ENCODE results near the gene HBD. TPM values are rescaled to one million over a fixed set of nuclear protein-coding genes. Genes with fewer than 3 reads are reported as not detected.

Gene HBD
- total RNA-seq, 1 experiment from 2014 or later: not detected

DNA sequence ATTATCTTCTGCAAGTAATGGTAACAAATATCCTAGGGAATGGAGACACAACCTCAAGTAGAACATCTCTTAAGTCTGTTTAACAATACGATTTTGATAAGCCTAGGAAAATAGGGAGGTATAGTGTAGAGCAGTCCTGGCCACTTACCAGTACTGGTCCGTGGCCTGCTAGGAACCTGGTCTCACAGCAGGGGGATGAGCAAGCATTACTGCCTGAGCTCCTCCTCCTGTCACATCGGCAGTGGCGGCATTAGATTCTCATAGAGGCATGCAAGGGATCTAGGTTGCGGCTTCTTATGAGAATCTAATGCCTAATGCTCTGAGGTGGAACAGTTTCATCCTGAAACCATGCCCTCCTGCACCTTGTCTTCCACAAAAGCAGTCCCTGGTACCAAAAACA lies 38.2 kb downstream of the HBD start:
- Histone ChIP-seq H3K4me1 (replicated peaks; ENCODE audit: insufficient read depth) (no peaks in the 10 kb centered on the region), H3K4me3 (no peak overlapping the region), H3K4me2 (no peak overlapping the region), H3K36me3 (ENCODE audit: low read depth) (no peaks in the 10 kb centered on the region), H3K27me3 (ENCODE audit: insufficient read depth, low read depth) (no peaks in the 10 kb centered on the region), H4K20me1 (ENCODE audit: insufficient read depth) (no peaks in the 10 kb centered on the region), H3K79me2 (ENCODE audit: low read depth) (no peaks in the 10 kb centered on the region), H3K9me3 (ENCODE audit: insufficient read depth, low read depth) (no peaks in the 10 kb centered on the region), H3F3A (ENCODE audit: insufficient read depth, low read depth) (no peaks in the 10 kb centered on the region), H3K27ac (no peak overlapping the region), H3K9me2 (ENCODE audit: insufficient read depth) (no peaks in the 10 kb centered on the region), H2AFZ (no peak overlapping the region)
- POLR2A ChIA-PET (ENCODE audit: unreplicated experiment): no interaction called here
- no peak for DNase-seq
- TF ChIP-seq, protein P1, sequence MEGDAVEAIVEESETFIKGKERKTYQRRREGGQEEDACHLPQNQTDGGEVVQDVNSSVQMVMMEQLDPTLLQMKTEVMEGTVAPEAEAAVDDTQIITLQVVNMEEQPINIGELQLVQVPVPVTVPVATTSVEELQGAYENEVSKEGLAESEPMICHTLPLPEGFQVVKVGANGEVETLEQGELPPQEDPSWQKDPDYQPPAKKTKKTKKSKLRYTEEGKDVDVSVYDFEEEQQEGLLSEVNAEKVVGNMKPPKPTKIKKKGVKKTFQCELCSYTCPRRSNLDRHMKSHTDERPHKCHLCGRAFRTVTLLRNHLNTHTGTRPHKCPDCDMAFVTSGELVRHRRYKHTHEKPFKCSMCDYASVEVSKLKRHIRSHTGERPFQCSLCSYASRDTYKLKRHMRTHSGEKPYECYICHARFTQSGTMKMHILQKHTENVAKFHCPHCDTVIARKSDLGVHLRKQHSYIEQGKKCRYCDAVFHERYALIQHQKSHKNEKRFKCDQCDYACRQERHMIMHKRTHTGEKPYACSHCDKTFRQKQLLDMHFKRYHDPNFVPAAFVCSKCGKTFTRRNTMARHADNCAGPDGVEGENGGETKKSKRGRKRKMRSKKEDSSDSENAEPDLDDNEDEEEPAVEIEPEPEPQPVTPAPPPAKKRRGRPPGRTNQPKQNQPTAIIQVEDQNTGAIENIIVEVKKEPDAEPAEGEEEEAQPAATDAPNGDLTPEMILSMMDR (conservative IDR thresholded peaks at IDR 0.05): no peak
- no peak for TF ChIP-seq EZH2 (IDR thresholded peaks at IDR 0.05; ENCODE audit: low read depth)
- intact Hi-C loops (cut with micrococcal nuclease; ENCODE audit: unreplicated experiment): no loop called here
- CTCF ChIA-PET: no interaction called here
- BruUV-seq (replicated peaks): no TSS peak

DNA sequence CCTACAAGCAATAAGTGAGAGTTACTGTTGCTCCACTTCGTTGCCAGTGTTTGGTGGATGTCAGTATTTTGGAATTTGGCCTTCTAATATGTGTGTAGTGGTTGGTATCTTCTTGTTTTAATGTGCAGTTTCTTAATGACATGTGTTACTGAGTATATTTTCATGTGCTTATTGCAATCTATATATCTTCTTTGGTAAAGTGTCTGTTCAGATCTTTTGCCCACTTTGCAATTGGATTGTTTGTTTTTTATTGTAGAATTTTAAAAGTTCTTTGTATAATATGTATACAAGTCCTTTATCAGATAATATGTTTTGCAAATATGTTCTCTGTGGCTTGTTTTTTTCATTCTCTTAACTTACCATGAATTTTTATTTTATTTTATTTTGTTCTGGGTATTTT lies 41.5 kb downstream of the HBD start:
- DNase-seq: no peak
- BruUV-seq (replicated peaks): no TSS peak
- no peak overlapping the region for H3K27ac ChIP-seq
- H3K4me2 ChIP-seq: no peak overlapping the region
- no peaks in the 10 kb centered on the region for H3F3A ChIP-seq (ENCODE audit: insufficient read depth, low read depth)
- intact Hi-C loops (cut with micrococcal nuclease; ENCODE audit: unreplicated experiment): no loop called here
- no peaks in the 10 kb centered on the region for H3K9me2 ChIP-seq (ENCODE audit: insufficient read depth)
- H3K27me3 ChIP-seq (ENCODE audit: insufficient read depth, low read depth): no peaks in the 10 kb centered on the region
- H4K20me1 ChIP-seq (ENCODE audit: insufficient read depth): no peaks in the 10 kb centered on the region
- TF ChIP-seq, protein P1 (conservative IDR thresholded peaks at IDR 0.05): no peak
- TF ChIP-seq EZH2 (IDR thresholded peaks at IDR 0.05; ENCODE audit: low read depth): no peak
- H3K4me3 ChIP-seq: no peak overlapping the region
- no peaks in the 10 kb centered on the region for H3K4me1 ChIP-seq (replicated peaks; ENCODE audit: insufficient read depth)
- POLR2A ChIA-PET (ENCODE audit: unreplicated experiment): no interaction called here
- H3K9me3 ChIP-seq (ENCODE audit: insufficient read depth, low read depth): no peaks in the 10 kb centered on the region
- no peaks in the 10 kb centered on the region for H3K36me3 ChIP-seq (ENCODE audit: low read depth)
- CTCF ChIA-PET: no interaction called here
- H2AFZ ChIP-seq: no peak overlapping the region
- no peaks in the 10 kb centered on the region for H3K79me2 ChIP-seq (ENCODE audit: low read depth)

DNA sequence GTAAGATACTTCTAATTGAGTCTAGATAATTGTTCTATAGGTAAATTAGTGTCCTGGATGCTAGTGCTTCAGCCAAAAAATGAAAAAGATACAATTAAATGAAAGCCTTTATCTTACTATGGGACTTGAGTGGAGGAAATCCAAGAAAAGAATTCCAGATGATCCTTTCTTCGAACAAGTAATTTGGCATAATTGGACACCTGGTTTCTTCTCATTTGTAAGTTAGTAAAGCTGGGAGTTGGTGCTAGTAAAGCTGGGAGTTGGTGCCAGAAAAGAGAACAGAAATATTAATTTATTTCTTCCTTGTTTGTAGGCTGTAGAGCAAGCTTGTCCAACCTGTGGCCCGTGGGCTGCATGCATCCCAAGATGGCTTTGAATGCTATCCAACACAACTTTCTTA lies 46.1 kb downstream of the HBD start:
- H3K9me3 ChIP-seq (ENCODE audit: insufficient read depth, low read depth): no peaks in the 10 kb centered on the region
- intact Hi-C loops (cut with micrococcal nuclease; ENCODE audit: unreplicated experiment): no loop called here

More for the DNA sequence above, 46.1 kb downstream of the HBD start:
- BruUV-seq (replicated peaks): no TSS peak
- no peak for TF ChIP-seq EZH2 (IDR thresholded peaks at IDR 0.05; ENCODE audit: low read depth)
- TF ChIP-seq, protein P1 (conservative IDR thresholded peaks at IDR 0.05): no peak
- Histone ChIP-seq H3K27me3 (ENCODE audit: insufficient read depth, low read depth) (no peaks in the 10 kb centered on the region), H3K4me2 (no peak overlapping the region), H4K20me1 (ENCODE audit: insufficient read depth) (no peaks in the 10 kb centered on the region), H3F3A (ENCODE audit: insufficient read depth, low read depth) (no peaks in the 10 kb centered on the region), H3K36me3 (ENCODE audit: low read depth) (no peaks in the 10 kb centered on the region), H3K27ac (no peak overlapping the region), H3K4me3 (no peak overlapping the region), H3K9me2 (ENCODE audit: insufficient read depth) (no peaks in the 10 kb centered on the region), H3K4me1 (replicated peaks; ENCODE audit: insufficient read depth) (no peaks in the 10 kb centered on the region), H2AFZ (no peak overlapping the region), H3K79me2 (ENCODE audit: low read depth) (no peaks in the 10 kb centered on the region)
- ChIA-PET POLR2A (ENCODE audit: unreplicated experiment) (no interaction called here), CTCF (no interaction called here)
- no peak for DNase-seq

Other genes with a start within 250 kb of the HBD start
- not detected in 2 replicates for gene OR51L1, start 239.6 kb downstream of the HBD start, total RNA-seq (2021)
- not detected in 2 replicates for gene OR52J3, start 188.0 kb downstream of the HBD start, total RNA-seq (2021)
- not detected in 2 replicates for gene OR52E2, start 174.9 kb downstream of the HBD start, total RNA-seq (2021)
- not detected in 2 replicates for gene OR52E1, start 164.9 kb downstream of the HBD start, total RNA-seq (2021)
- gene OR52A5, start 96.1 kb downstream of the HBD start, total RNA-seq (2021): not detected in 2 replicates
- not detected in 2 replicates for gene OR52A1, start 79.7 kb downstream of the HBD start, total RNA-seq (2021)
- gene OR51V1, start 33.8 kb downstream of the HBD start, total RNA-seq (2021): not detected in 2 replicates
- not detected in 2 replicates for gene HBB, start 7.4 kb downstream of the HBD start, total RNA-seq (2021)
- not detected in 2 replicates for gene HBG1, start 15.4 kb upstream of the HBD start, total RNA-seq (2021)
- gene HBG2, start 20.3 kb upstream of the HBD start, total RNA-seq (2021): 0.63 TPM in 1 of 2 replicates, not detected in the other
- gene HBE1, start 35.5 kb upstream of the HBD start, total RNA-seq (2021): 1.4 and 2.4 TPM in 2 replicates
- gene OR51B4, start 67.5 kb upstream of the HBD start, total RNA-seq (2021): not detected in 2 replicates
- gene OR51B2, start 89.8 kb upstream of the HBD start, total RNA-seq (2021): not detected in 2 replicates
- 1.2 and 2.7 TPM in 2 replicates for gene OR51B5, start 109.0 kb upstream of the HBD start, total RNA-seq (2021)
- gene OR51B6, start 117.0 kb upstream of the HBD start, total RNA-seq (2021): not detected in 2 replicates
- not detected in 2 replicates for gene OR51M1, start 149.3 kb upstream of the HBD start, total RNA-seq (2021)
- gene OR51Q1, start 187.6 kb upstream of the HBD start, total RNA-seq (2021): not detected in 2 replicates
- gene OR51I1, start 207.0 kb upstream of the HBD start, total RNA-seq (2021): not detected in 2 replicates
- not detected in 2 replicates for gene OR51I2, start 214.8 kb upstream of the HBD start, total RNA-seq (2021)

Data from PC-9 (cell line).